Prostate gland (tissue), 2 donors: ENCODE data around the gene IFNLR1. TPM values are rescaled to one million over a fixed set of nuclear protein-coding genes. Genes with fewer than 3 reads are reported as not detected.

Experiments
- DNase-seq: peaks from one replicate; pipeline ENCODE4 v3.0.0-alpha.2; 2019; ENCODE audit warnings: low spot score
- H3K27ac ChIP-seq, 2 donors: fragments of 200-600 bp; sonication (generic); 2 replicates each; pipeline ENCODE4 v1.5.1; 2017 to 2019
- H3K27me3 ChIP-seq: fragments of 200-600 bp; sonication (generic); replicated peaks from 2 replicates; pipeline ENCODE4 v1.5.1; 2019; ENCODE audit not compliant: insufficient read depth
- H3K36me3 ChIP-seq, 2 donors: fragments of 200-600 bp; sonication (generic); 1 replicate in 1 of 2; 2 replicates in 1 of 2; pipeline versions ENCODE4 v1.5.1 to v1.8.1; 2017 to 2019
- H3K4me1 ChIP-seq: fragments of 200-600 bp; sonication (generic); replicated peaks from 2 replicates; pipeline ENCODE4 v1.5.1; 2019
- H3K4me3 ChIP-seq, 2 donors: fragments of 200-600 bp; sonication (generic); 2 replicates each; pipeline ENCODE4 v1.5.1; 2017 to 2019
- H3K9me3 ChIP-seq: fragments of 200-600 bp; sonication (generic); 2 replicates; pipeline ENCODE4 v1.5.1; 2017
- POLR2A ChIP-seq: fragments of 450-650 bp; IDR thresholded peaks from one replicate; pipeline ENCODE4 v1.6.1; 2016; ENCODE audit warnings: antibody characterized with exemption, mild to moderate bottlenecking
- POLR2AphosphoS5 ChIP-seq: sonication (generic); formaldehyde crosslinking; IDR thresholded peaks from one replicate; pipeline ENCODE4 v1.6.1; 2017; ENCODE audit warnings: antibody characterized with exemption
- WGBS: methylation state at CpG from one replicate; pipeline ENCODE4 v1.1.5; 2018; 5-methylcytosine and 5-hydroxymethylcytosine counted together
- intact Hi-C: fragments of 100-400 bp; cut with DNase I; formaldehyde crosslinking; loops from one replicate; pipeline ENCODE4 v1.14.2; 2022
- total RNA-seq, 2 donors: library from RNA; depleted of rRNA; stranded (reverse); fragments of >200 nt; gene quantifications; one replicate each; pipeline ENCODE4 v1.1.0, GENCODE V29; 2016
- TF ChIP-seq, protein P1 (sequence below), 4 experiments: fragments of 200-600 bp in 2 of 4; fragments of 450-650 bp in 2 of 4; sonication (generic) in 2 of 4; IDR thresholded peaks; 1 replicate in 3 of 4; 2 replicates in 1 of 4; pipeline ENCODE4 v1.5.1; 2016 to 2019; ENCODE audit warnings: antibody characterized with exemption in 4 of 4, mild to moderate bottlenecking in 2 of 4, moderate library complexity in 2 of 4

The IFNLR1 gene
- total RNA-seq, 2 donors from 2014 or later = 6.6 to 9.2 TPM

DNA sequence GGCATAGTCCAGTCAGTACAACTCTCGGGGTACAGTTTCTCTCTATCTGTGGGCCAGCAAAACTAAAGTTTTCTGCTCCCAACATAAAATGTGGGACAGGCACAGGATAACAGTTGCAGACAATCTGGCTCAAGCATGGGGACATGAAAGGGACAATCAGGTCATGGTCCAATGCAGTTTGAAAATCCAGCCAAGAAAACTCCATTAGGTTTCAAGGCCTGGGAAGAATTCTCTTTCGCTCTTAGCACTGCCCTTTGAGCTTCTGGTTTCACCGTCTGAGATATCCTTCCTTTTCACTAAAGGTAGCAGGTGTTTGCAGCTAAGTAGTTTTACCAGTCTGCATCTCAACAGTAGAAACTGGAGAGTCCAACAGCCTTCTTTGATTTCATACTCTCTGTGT is 23.1 kb downstream of the IFNLR1 start:
- no peak overlapping the region for H3K27ac ChIP-seq
- H3K4me1 ChIP-seq = no peaks in the 10 kb centered on the region
- no peaks in the 10 kb centered on the region for H3K9me3 ChIP-seq
- WGBS = 97% methylated on average over 3 of the region's 3 CpGs
- no peaks in the 10 kb centered on the region for H3K36me3 ChIP-seq
- H3K27me3 ChIP-seq = no peaks in the 10 kb centered on the region
- no peak for DNase-seq
- no peak overlapping the region for H3K4me3 ChIP-seq
- intact Hi-C loops = no loop called here
- no peak for TF ChIP-seq POLR2A
- no peak for TF ChIP-seq POLR2AphosphoS5
- TF ChIP-seq, protein P1, sequence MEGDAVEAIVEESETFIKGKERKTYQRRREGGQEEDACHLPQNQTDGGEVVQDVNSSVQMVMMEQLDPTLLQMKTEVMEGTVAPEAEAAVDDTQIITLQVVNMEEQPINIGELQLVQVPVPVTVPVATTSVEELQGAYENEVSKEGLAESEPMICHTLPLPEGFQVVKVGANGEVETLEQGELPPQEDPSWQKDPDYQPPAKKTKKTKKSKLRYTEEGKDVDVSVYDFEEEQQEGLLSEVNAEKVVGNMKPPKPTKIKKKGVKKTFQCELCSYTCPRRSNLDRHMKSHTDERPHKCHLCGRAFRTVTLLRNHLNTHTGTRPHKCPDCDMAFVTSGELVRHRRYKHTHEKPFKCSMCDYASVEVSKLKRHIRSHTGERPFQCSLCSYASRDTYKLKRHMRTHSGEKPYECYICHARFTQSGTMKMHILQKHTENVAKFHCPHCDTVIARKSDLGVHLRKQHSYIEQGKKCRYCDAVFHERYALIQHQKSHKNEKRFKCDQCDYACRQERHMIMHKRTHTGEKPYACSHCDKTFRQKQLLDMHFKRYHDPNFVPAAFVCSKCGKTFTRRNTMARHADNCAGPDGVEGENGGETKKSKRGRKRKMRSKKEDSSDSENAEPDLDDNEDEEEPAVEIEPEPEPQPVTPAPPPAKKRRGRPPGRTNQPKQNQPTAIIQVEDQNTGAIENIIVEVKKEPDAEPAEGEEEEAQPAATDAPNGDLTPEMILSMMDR (IDR thresholded peaks at IDR 0.05) = no peak

DNA sequence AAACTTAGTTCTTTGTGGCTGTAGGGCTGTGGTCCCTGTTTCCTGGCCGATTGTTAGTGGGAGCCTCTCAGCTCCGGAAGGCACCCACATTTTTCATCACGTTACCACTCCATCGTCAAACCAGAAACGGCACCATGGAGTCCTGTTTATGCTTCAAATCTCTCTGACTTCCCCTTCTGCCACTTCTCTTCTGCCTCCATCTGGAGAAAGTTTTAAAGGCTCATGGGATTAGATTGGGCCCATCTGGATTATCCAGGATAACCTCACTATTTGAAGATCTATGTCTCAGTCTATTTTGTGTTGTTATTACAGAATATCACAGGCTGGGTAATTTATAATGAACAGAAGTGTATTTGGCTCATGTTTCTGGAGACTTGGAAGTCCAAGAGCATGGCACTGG is 24.9 kb downstream of the IFNLR1 start:
- no peaks in the 10 kb centered on the region for H3K9me3 ChIP-seq
- H3K4me3 ChIP-seq = no peak overlapping the region
- no peak overlapping the region for H3K27ac ChIP-seq
- intact Hi-C loops = no loop called here
- no peak for DNase-seq
- no peaks in the 10 kb centered on the region for H3K36me3 ChIP-seq
- WGBS = 82% methylated on average over 5 of the region's 5 CpGs
- H3K4me1 ChIP-seq = no peaks in the 10 kb centered on the region
- TF ChIP-seq POLR2A = no peak
- TF ChIP-seq, protein P1 (IDR thresholded peaks at IDR 0.05) = no peak
- TF ChIP-seq POLR2AphosphoS5 = no peak
- no peaks in the 10 kb centered on the region for H3K27me3 ChIP-seq

DNA sequence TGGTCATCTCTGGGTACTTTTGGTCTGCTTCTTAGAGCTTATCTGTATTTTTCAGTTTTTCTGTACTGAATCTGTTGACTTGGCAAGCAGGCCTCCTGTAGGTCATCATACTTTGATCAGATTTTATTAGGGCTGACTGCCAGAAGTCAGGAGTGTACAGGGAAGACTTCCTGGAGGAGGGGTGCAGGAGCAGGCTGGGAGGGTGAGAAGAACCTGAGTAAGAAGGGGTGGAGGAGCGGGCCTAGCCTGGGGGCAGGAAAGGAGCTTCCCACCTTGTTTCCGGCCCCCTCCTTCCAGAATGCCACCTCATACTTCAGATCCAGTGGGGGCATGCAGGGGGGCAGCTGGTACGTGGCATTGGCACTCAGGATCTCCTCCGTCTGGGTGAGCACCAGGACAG is 25.8 kb downstream of the IFNLR1 start:
- H3K4me3 ChIP-seq = no peak overlapping the region
- H3K27me3 ChIP-seq = no peaks in the 10 kb centered on the region
- TF ChIP-seq POLR2AphosphoS5 (no peak), POLR2A (no peak)
- TF ChIP-seq, protein P1 (IDR thresholded peaks at IDR 0.05) = no peak
- H3K9me3 ChIP-seq = no peaks in the 10 kb centered on the region
- 70% methylated on average over 4 of the region's 4 CpGs for WGBS
- no peak overlapping the region for H3K27ac ChIP-seq
- intact Hi-C loops = no loop called here
- H3K36me3 ChIP-seq = no peaks in the 10 kb centered on the region
- DNase-seq = no peak
- H3K4me1 ChIP-seq = no peaks in the 10 kb centered on the region

DNA sequence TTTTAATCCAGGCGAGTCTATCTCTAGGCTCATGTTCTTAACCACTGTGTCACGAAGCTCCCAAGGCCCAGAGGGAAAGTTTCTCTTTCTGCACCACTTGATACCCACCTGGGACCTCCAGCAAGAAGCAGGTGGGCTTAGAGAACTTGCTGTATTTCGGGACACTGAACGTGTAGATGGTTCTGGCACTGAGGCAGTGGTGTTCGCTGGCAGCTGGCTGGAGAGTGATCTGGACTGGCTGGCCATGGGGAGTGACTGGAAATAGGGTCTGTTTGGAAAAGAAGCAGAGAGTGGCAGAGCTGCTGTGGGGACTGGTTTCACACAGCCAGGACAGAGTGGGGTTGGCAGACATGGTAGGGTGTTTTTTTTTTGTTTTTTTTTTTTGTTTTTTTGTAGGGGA is 27.7 kb downstream of the IFNLR1 start:
- Histone ChIP-seq H3K27me3 (no peaks in the 10 kb centered on the region), H3K4me3 (no peak overlapping the region), H3K9me3 (no peaks in the 10 kb centered on the region), H3K4me1 (no peaks in the 10 kb centered on the region), H3K27ac (no peak overlapping the region), H3K36me3 (no peaks in the 10 kb centered on the region)
- intact Hi-C loops = no loop called here
- no peak for DNase-seq
- 87% methylated on average over 5 of the region's 5 CpGs for WGBS
- TF ChIP-seq POLR2A = no peak
- TF ChIP-seq POLR2AphosphoS5 = no peak
- TF ChIP-seq, protein P1 (IDR thresholded peaks at IDR 0.05) = no peak

DNA sequence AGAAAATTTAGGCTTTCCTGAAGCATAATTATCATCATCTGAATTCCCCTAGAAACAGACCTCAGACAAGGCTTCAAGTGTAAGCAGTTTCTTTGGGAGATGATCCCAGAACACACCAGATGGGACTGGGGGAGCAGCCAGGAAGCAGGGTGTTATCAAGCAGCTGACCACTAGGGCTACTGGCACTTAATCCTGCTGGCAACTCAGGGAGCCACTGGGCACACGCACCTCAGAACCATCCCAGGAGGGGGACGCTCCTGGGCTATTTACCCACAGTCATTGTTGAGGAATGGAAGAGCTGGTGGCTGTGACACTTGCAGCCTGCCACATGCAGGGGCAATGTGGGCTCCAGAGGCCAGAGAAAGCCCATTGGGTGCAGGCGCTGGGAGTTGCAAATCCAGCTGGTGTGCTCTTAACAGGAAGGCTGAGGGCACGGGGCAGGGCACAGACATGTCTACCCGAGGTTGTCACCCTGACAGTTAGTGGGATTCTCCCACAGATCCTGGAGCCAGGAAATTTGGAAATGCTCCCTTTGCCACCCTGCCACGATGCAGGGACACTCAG is 29.1 kb downstream of the IFNLR1 start:
- DNase-seq = no peak
- Histone ChIP-seq H3K36me3 (no peaks in the 10 kb centered on the region), H3K27me3 (no peaks in the 10 kb centered on the region), H3K9me3 (no peaks in the 10 kb centered on the region), H3K27ac (no peak overlapping the region), H3K4me3 (no peak overlapping the region), H3K4me1 (no peaks in the 10 kb centered on the region)
- intact Hi-C loops = no loop called here
- TF ChIP-seq, protein P1 (IDR thresholded peaks at IDR 0.05) = no peak
- TF ChIP-seq POLR2AphosphoS5 = no peak
- 77% methylated on average over 6 of the region's 6 CpGs for WGBS
